Stimulated activated CD4-positive, alpha-beta T cell treated with anti-CD3 and anti-CD28 coated beads, Interleukin-1b, Interleukin-23, amount 100 ng/mL, for 24 hours (primary cell): ENCODE results near the gene XDH.

ENCODE experiments used
- DNase-seq, 4 experiments: peaks; one replicate each; pipeline ENCODE4 v3.0.0-alpha.2; 2020; ENCODE audit warnings: low read depth in 4 of 4, low spot score in 1 of 4

XDH gene

DNA sequence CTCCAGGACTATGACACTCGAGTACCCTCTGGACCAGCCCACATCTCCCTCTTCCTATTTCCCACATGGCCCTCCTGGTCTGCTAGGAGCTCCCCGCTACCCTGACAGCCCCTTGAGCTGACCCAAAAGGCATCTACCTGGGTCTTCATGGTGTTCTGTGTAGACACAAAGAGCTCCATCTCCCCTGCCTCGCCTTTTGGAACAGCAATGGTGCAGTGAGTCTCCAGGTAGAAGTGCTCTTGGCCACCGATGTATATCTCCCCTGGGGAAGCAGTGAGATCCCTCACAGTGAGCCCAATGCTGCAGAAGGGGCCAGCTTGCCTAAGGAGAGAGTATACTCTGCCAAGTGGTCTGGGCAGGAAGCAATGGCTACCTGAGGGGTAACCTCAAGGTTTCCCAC lies 47.8 kb downstream of the XDH start:
- DNase-seq: no peak

DNA sequence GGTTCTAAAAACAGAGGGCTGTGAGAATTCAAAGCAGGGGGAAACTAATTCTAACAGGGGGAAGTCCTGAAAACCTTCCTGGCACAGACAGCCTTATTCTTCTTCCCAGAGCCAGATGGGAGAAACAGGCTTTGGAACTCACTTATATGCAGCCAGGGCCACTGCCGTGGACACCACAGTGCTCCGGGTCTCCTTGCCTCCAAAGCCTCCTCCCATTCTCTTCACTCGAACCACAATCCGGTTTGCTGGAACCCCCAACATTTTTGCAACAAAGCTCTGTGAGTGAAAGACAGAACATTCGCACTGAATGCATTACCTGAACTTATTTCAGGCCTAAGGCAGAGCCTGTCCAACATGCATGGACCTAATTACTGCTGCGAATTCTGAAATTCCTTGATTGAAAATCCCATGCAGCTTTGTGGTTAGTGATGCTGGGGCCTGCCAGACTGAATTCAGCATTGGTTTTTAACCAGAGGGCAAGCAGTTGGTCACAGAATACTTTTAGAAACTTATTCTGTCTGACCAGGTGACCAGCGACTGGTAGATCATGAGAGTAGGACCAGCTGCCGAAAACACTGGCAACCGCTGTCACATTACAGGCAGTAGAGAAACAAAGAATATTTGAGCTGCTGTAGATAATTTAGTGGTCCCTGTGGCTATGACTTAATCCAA lies 48.6 kb downstream of the XDH start:
- DNase-seq: no peak

DNA sequence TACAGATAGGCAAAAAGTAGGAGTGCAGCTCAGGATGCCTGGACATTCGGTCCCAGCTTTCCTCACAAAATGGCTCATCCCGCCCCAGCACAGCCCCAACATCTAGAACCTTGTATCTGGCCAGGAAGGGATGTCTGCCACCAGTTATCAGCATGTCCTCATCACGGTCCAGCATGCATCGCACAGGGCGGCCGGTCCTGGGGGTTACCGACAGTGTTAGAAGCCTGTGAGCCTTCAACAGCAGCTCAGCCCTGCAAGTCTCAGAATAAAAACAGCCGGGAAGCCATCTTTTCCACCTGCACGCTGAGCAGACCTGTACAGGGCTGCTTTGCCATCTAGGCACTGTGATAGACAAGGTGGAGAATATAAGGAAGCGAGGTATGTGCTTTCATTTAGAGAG lies 49.2 kb downstream of the XDH start:
- no peak for DNase-seq

- no peak for DNase-seq
Measured at GRCh38 chr2:31363956-31364750, 50.4 kb downstream of the XDH start.

DNA sequence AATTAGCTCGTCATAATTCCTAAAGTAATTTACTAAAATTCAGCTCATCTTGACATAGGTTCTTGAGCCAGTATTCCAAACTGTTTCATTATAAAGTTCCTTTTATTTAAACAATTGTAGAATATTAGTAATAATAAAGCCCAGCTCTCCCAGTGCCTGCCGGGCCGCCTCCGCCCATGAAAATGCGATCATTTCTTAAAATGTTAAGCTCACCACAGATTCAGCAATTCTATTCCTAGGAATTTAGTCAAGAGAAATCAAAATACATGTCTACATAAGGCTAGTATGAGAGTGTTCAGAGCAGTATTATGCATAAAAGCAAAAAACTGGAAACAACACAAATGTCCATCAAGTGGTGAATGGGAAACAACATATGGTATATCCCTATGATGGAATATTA lies 52.0 kb downstream of the XDH start:
- no peak for DNase-seq

- DNase-seq: no peak
Measured at GRCh38 chr2:31359229-31359628, 55.3 kb downstream of the XDH start.

DNA sequence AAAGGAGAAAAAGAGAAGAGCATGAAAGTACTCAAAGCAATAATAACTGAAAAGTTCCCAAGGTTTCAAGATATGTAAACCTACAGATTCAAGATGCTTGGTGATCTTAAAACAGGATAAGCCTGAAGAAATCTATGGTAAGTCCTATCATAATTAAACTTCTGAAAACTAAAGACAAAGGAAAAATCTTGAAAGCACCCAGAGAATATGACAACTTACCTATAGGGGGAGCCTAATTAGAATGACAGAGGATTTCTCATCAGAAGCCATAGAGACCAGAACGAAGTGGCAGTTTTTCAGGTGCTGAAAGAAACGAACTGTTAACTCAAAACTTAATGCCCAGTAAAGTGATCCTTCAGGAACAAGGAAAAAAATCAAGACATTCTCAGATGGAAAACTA lies 59.7 kb downstream of the XDH start:
- no peak for DNase-seq

DNA sequence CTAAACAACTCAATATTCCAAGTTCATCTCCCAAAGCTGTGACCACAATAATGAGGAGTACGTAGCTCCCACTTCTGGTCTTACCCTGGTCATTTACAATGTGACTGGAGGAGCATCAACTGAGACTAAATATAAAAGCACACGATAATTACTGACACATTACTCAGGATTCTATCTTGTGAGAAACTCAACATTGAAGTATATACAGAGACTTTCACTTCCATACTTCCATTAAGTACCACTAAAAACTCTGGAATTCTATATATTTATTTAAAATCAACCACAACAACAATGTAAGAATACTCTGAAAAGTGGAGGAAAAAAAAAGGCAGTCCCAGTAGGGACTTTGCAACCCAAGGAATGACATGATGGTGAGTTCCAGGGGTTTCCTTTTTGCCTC lies 61.4 kb downstream of the XDH start:
- DNase-seq: no peak

DNA sequence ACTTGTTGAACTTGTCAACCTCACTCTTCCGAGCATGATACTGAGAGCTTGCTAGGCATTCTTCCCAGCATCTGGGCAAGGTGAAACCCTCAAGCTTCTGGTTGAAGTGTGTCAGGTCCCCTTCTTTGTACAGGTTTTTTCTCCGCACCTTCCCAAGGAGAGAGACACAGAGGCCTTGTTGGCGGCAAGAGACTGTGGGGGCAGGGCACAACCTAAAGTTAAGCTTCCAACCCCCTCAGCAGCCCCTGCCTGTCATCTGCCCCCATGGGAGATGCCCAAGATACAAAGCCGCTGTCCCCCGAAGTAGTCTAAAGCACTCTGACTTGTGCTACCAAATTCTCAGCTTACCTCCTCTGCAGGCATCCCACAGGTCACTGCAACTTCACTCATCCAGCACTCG lies 64.9 kb downstream of the XDH start:
- DNase-seq: no peak

GRCh38 chr2:31349160-31349559 lies 65.4 kb downstream of the XDH start:
- no peak for DNase-seq

GRCh38 chr2:31348618-31349017 lies 65.9 kb downstream of the XDH start:
- DNase-seq: no peak

DNA sequence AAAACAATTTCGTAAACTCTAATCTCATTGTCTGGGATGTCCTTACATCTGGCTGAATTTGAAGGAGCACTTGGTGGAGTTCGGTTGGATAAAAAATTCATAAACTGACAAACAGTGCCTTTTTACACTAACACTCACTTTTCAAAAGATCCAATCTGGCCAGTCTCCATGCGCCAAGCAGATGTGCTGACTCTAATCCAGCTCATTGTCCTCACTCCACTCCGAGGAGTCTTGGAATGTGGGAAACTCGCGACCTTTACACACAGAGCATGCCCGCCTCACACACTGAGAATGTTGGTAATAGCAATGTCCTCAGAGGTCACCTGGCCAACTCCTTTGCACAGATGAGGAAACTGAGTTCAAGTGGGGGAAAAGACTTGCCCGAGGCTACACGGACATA lies 66.8 kb downstream of the XDH start:
- DNase-seq: no peak

DNA sequence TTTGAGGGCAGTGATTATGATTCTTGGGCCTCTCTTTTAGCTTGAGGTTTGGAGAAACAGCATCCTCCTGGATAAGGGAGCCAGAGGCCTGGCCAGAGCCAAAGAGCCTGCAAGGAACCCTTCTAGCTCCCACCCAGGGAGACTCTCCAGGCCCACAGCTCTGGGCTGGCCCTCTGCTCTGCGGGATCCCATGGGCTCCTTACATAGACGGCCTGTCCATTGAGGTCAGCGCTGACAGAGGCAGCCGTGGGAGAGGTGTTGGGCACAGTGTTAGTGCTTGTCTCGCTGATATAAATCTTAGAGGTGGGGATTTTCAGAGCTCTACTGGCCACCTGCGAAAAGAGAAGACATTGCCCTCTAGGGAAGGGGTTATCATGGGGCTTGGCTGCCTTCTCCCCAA lies 67.2 kb downstream of the XDH start:
- DNase-seq: no peak

DNA sequence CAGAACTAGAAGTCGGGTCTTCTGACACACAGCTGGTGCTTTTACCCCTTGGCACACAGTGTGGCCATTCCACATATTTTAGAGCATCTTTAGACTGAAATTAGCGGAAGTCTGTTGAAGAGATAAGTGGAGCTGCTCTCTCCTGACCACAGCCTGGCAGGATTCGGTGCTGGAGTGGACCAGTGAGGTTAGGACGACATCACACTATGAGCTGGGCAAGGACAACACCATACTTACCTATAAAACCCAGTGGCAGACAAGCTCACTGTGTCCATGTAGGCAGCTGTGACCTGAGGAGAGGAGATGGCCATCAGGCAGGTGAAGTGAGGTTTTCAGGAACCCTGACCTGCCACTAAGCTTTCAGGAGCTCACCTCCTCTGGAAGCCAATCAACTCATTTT lies 70.1 kb downstream of the XDH start:
- no peak for DNase-seq

DNA sequence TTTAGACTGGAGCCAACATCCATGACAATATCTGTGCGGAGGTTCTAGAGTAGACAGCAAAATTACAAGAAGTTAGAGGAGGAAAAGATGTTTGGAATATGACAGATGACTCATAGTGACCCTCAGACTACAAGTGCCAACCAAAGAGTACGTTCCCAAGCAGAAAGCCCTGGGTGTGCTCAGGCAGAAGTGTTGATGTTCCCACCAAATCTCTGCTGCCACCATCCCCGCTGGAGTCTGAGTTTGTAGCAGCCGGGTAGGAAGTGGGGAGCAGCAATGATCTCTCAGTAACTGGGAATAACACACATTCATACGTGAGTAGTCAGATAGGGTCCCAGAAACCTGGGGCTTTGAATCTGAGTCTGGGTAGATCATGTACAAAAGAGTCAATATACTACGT lies 73.2 kb downstream of the XDH start:
- no peak for DNase-seq

GRCh38 chr2:31339696-31340095 lies 74.8 kb downstream of the XDH start:
- no peak for DNase-seq

GRCh38 chr2:31337860-31338259 lies 76.7 kb downstream of the XDH start:
- DNase-seq: no peak

DNA sequence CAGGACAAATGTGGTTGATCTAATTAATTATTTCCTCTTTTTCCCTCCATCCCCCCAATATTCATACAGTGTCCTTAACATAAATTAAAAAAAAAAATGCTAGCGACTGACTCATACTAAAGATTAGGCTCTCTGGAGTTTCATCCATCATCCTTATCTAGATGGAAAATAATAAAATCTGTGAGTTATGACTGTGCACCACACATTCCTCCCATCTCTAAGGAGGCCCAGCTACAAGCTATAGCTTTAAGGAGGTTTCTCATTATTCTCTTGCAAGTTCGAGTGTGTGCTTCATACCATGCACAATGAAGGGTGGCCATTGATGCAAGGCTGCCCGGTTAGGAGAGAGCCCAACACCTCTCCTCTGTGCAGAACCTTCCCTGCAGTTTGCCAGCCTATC lies 77.3 kb downstream of the XDH start:
- no peak for DNase-seq

GRCh38 chr2:31335921-31336585 lies 78.5 kb downstream of the XDH start:
- no peak for DNase-seq

DNA sequence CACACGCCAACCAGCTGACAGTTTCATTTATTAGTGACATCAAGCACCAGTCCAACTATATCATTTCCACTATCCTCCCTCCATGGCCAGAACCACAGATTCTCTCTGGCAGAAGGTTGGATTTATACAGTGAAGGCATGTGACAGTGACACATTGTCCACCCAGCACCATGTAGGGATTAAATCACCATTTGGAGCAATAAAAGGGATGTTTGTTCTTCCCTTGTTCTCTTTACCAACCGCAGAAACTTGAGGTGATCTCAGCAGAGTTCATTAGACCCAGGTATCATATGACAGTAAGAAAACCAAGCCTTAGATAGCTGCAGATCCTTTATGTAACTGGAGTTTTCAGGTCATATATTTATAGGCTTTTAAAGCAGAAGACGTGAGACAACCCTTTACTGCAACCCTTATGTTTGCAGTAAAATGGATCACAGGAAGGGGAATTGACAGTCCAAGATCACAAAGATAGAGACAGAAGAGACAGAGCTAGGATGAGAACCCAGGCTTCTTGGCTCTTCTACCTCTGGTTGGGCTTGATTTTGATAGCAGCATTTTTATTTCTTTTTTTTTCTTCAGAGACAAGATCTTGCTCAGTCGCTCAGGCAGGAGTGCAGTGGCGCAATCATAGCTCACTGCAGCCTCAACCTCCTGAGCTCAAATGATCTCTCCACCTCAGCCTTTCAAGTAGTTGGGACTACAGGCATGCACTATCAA lies 80.1 kb downstream of the XDH start:
- DNase-seq: no peak

- DNase-seq: peak; percentile 52 to 70 (median 62)
Measured at GRCh38 chr2:31333527-31334183, 80.9 kb downstream of the XDH start.
